PC-3 (cell line): Measurements from ENCODE around the gene KCNQ4.

ENCODE experiments used
- CTCF ChIP-seq: fragments of 300-600 bp; sonication (generic); conservative IDR thresholded peaks from 2 replicates; pipeline ENCODE4 v1.5.1; 2017; ENCODE audit warnings: antibody characterized with exemption, low read depth, mild to moderate bottlenecking, low read length
- EZH2 ChIP-seq: fragments of 300-600 bp; sonication (generic); IDR thresholded peaks from one replicate; pipeline ENCODE4 v1.6.1; 2017; ENCODE audit warnings: antibody characterized with exemption, mild to moderate bottlenecking, low read length; ENCODE audit not compliant: unreplicated experiment
- EZH2phosphoT487 ChIP-seq: fragments of 300-600 bp; sonication (generic); IDR thresholded peaks from 2 replicates; pipeline ENCODE4 v1.6.1; 2018; ENCODE audit warnings: mild to moderate bottlenecking, antibody characterized with exemption, low read length, borderline replicate concordance

DNA sequence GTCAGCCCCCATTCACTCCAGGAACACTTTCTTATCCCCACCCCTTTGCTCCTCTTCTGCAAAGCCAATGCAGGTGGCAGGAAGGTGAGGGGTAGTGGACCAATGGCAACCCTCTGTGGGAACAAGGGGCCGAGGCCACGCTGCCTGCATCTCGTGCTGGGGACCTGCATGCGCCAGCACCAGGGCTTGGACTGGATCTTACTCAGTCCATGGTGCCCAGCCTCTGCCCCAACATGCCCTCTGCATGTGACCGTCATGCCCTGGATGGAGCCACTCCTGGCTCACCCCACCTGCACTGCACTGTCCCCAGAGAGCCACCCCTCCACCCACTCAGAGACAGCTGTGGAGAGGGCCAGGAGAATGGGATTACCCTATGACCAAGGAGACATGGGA lies 56.4 kb downstream of the KCNQ4 start:
- no peak for TF ChIP-seq CTCF
- no peak for TF ChIP-seq EZH2
- no peak for TF ChIP-seq EZH2phosphoT487
